HCT116 (cell line): ENCODE data around the gene PSMA7. TPM values are rescaled to one million over a fixed set of nuclear protein-coding genes. Genes with fewer than 3 reads are reported as not detected.

ENCODE experiments used
- ATAC-seq: fragments of 200-7000 bp; cut with Tn5 transposase; 2 replicates; pipeline ENCODE4 v1.9.1; 2020; ENCODE audit warnings: mild to moderate bottlenecking, moderate library complexity
- BruUV-seq: library from RNA; stranded (reverse); fragments of 400-500 nt; replicated peaks from 2 replicates; lab custom pipeline; 2021; lab: Mats Ljungman, UMichigan
- CTCF ChIA-PET: fragments of 300-600 bp; sonication (Branson Sonifier 250); formaldehyde crosslinking; loops from one replicate; lab custom pipeline; 2021; ENCODE audit warnings: antibody characterized with exemption; lab: Charles Lee
- POLR2A ChIA-PET: fragments of 300-600, 350-600 bp; sonication (Branson Sonifier 250); formaldehyde crosslinking; loops from one replicate; lab custom pipeline; 2021; ENCODE audit warnings: antibody characterized with exemption; lab: Charles Lee
- RAD21 ChIA-PET, 2 experiments: fragments of 300-600 bp; sonication (Branson Sonifier 250); formaldehyde crosslinking; loops; one replicate each; lab custom pipeline; 2023; ENCODE audit warnings: low total read pairs in 2 of 2; ENCODE audit not compliant: uncharacterized antibody in 2 of 2, unreplicated experiment in 2 of 2, low non-redundant PET in 1 of 2; lab: Charles Lee
- DNase-seq: peaks from one replicate; pipeline ENCODE4 v3.0.0-alpha.2; 2010; ENCODE audit warnings: low read depth, low spot score
- H2AFZ ChIP-seq: fragments of 200-600 bp; shearing (Covaris generic), sonication (generic); 2 replicates; pipeline ENCODE4 v1.6.1; 2017; ENCODE audit warnings: low read depth, mixed run types, mixed read lengths, antibody characterized with exemption, low read length; ENCODE audit not compliant: poor library complexity, severe bottlenecking
- H3K27ac ChIP-seq: 2 replicates; pipeline ENCODE4 v1.5.1; 2012; ENCODE audit warnings: low read depth, low read length
- H3K27me3 ChIP-seq: fragments of 200-600 bp; sonication (generic); 2 replicates; pipeline ENCODE4 v1.6.1; 2016; ENCODE audit warnings: mixed run types, low read length, mixed read lengths; ENCODE audit not compliant: insufficient read depth
- H3K36me3 ChIP-seq, 2 experiments: fragments of 200-500 bp in 1 of 2; fragments of 200-600 bp in 1 of 2; sonication (Bioruptor generic) in 1 of 2; sonication (generic) in 1 of 2; 2 replicates each; pipeline versions ENCODE4 v1.5.1 to v1.6.1; 2014 to 2016; ENCODE audit warnings: low read length in 2 of 2, inconsistent platforms in 1 of 2, mixed read lengths in 1 of 2, mixed run types in 1 of 2; ENCODE audit not compliant: insufficient read depth in 2 of 2, control insufficient read depth in 1 of 2
- H3K4me1 ChIP-seq, 2 experiments: fragments of 200-600 bp in 1 of 2; sonication (generic) in 1 of 2; 2 replicates each; pipeline versions ENCODE4 v1.5.1 to v1.6.1; 2012 to 2017; ENCODE audit warnings: low read length in 2 of 2, inconsistent platforms in 1 of 2, mild to moderate bottlenecking in 1 of 2, mixed read lengths in 1 of 2, mixed run types in 1 of 2, moderate library complexity in 1 of 2; ENCODE audit not compliant: insufficient read depth in 2 of 2, control insufficient read depth in 1 of 2
- H3K4me2 ChIP-seq: fragments of 200-600 bp; sonication (generic); 2 replicates; pipeline ENCODE4 v1.6.1; 2017; ENCODE audit warnings: mixed run types, low read length, mixed read lengths
- H3K4me3 ChIP-seq, 2 experiments: fragments of 200-600 bp in 1 of 2; sonication (generic) in 1 of 2; replicated peaks in 1 of 2; 2 replicates each; pipeline ENCODE4 v1.5.1; 2011 to 2016; ENCODE audit warnings: low read length in 2 of 2, control low read depth in 1 of 2, low read depth in 1 of 2, mild to moderate bottlenecking in 1 of 2, mixed read lengths in 1 of 2, mixed run types in 1 of 2
- H3K79me2 ChIP-seq: fragments of 200-600 bp; sonication (generic); 2 replicates; pipeline ENCODE4 v1.6.1; 2017; ENCODE audit warnings: mild to moderate bottlenecking, mixed run types, low read length, moderate library complexity, mixed read lengths; ENCODE audit not compliant: insufficient read depth
- H3K9ac ChIP-seq: fragments of 200-600 bp; sonication (generic); 2 replicates; pipeline ENCODE4 v1.6.1; 2016; ENCODE audit warnings: low read length, mixed read lengths
- H3K9me2 ChIP-seq: fragments of 200-600 bp; sonication (generic), shearing (Covaris generic); 2 replicates; pipeline ENCODE4 v1.6.1; 2017; ENCODE audit warnings: mixed run types, mild to moderate bottlenecking, moderate library complexity; ENCODE audit not compliant: insufficient read depth
- H3K9me3 ChIP-seq, 2 experiments: fragments of 200-500 bp in 1 of 2; fragments of 200-600 bp in 1 of 2; sonication (Bioruptor generic) in 1 of 2; sonication (generic) in 1 of 2; 2 replicates each; pipeline ENCODE4 v1.6.1; 2014 to 2017; ENCODE audit warnings: low read length in 2 of 2, mixed read lengths in 2 of 2, inconsistent platforms in 1 of 2, low read depth in 1 of 2, mild to moderate bottlenecking in 1 of 2, mixed run types in 1 of 2, moderate library complexity in 1 of 2; ENCODE audit not compliant: control insufficient read depth in 1 of 2, insufficient read depth in 1 of 2
- H4K20me1 ChIP-seq: fragments of 200-600 bp; sonication (generic), shearing (Covaris generic); 2 replicates; pipeline ENCODE4 v1.6.1; 2017; ENCODE audit warnings: mixed run types, mild to moderate bottlenecking, moderate library complexity; ENCODE audit not compliant: insufficient read depth
- ATF3 ChIP-seq: IDR thresholded peaks from 2 replicates; pipeline ENCODE4 v1.6.1; 2012
- CBX3 ChIP-seq: IDR thresholded peaks from 2 replicates; pipeline ENCODE4 v1.6.1; 2012; ENCODE audit warnings: low read depth
- CEBPB ChIP-seq: IDR thresholded peaks from 2 replicates; pipeline ENCODE4 v1.6.1; 2012; ENCODE audit warnings: low read depth
- CTCF ChIP-seq, 3 experiments: fragments of 200-600 bp in 1 of 3; sonication (generic) in 1 of 3; IDR thresholded peaks in 2 of 3; conservative IDR thresholded peaks in 1 of 3; 2 replicates each; pipeline ENCODE4 v1.5.1; 2012 to 2017; ENCODE audit warnings: low read depth in 2 of 3, low read length in 2 of 3, antibody characterized with exemption in 1 of 3, borderline replicate concordance in 1 of 3, control low read depth in 1 of 3, mild to moderate bottlenecking in 1 of 3, mixed read lengths in 1 of 3, mixed run types in 1 of 3, moderate library complexity in 1 of 3; ENCODE audit not compliant: insufficient read depth in 1 of 3
- EGR1 ChIP-seq: IDR thresholded peaks from 2 replicates; pipeline ENCODE4 v1.6.1; 2012; ENCODE audit warnings: low read depth
- ELF1 ChIP-seq: IDR thresholded peaks from 2 replicates; pipeline ENCODE4 v1.6.1; 2012; ENCODE audit warnings: low read depth, borderline replicate concordance
- FOSL1 ChIP-seq: IDR thresholded peaks from 2 replicates; pipeline ENCODE4 v1.6.1; 2012; ENCODE audit warnings: low read depth
- JUND ChIP-seq: IDR thresholded peaks from 2 replicates; pipeline ENCODE4 v1.6.1; 2012
- MAX ChIP-seq: IDR thresholded peaks from 2 replicates; pipeline ENCODE4 v1.6.1; 2012
- POLR2A ChIP-seq: IDR thresholded peaks from 2 replicates; pipeline ENCODE4 v1.7.0; 2011; ENCODE audit warnings: borderline replicate concordance; ENCODE audit not compliant: insufficient read depth, insufficient read length; ENCODE audit errors: extremely low read depth
- POLR2AphosphoS5 ChIP-seq: IDR thresholded peaks from 2 replicates; pipeline ENCODE4 v1.6.1; 2011; ENCODE audit warnings: mild to moderate bottlenecking, low read depth, low read length, moderate library complexity
- RAD21 ChIP-seq: IDR thresholded peaks from 2 replicates; pipeline ENCODE4 v1.6.1; 2012; ENCODE audit warnings: low read depth, mild to moderate bottlenecking
- SP1 ChIP-seq: IDR thresholded peaks from 2 replicates; pipeline ENCODE4 v1.6.1; 2012; ENCODE audit warnings: low read depth
- SRF ChIP-seq: IDR thresholded peaks from 2 replicates; pipeline ENCODE4 v1.6.1; 2012; ENCODE audit warnings: low read depth
- TCF7L2 ChIP-seq: IDR thresholded peaks from 2 replicates; pipeline ENCODE4 v1.7.0; 2011; ENCODE audit warnings: borderline replicate concordance, inconsistent platforms; ENCODE audit not compliant: insufficient read depth, insufficient read length; ENCODE audit errors: extremely low read depth
- YY1 ChIP-seq: IDR thresholded peaks from 2 replicates; pipeline ENCODE4 v1.6.1; 2011; ENCODE audit warnings: low read length, low read depth, moderate library complexity, mild to moderate bottlenecking; ENCODE audit not compliant: insufficient replicate concordance; ENCODE audit errors: extremely low read depth
- ZFX ChIP-seq: fragments of 450-650 bp; IDR thresholded peaks from 2 replicates; pipeline ENCODE4 v1.6.1; 2017
- ZNF274 ChIP-seq: fragments of 200-500 bp; sonication (Bioruptor generic); IDR thresholded peaks from 2 replicates; pipeline ENCODE4 v1.6.1; 2014; ENCODE audit warnings: mild to moderate bottlenecking, low read depth, low read length, inconsistent platforms
- intact Hi-C: fragments of 100-400 bp; cut with micrococcal nuclease; formaldehyde crosslinking; loops from 2 replicates; pipeline ENCODE4 v1.10.0; 2022
- total RNA-seq: library from RNA; stranded (reverse); gene quantifications from one replicate; pipeline ENCODE4 v1.2.1, GENCODE V29; 2021; ENCODE audit not compliant: unreplicated experiment

The PSMA7 gene
- total RNA-seq, 1 experiment from 2014 or later, result 364 TPM

- Histone ChIP-seq H3K79me2 (no peaks in the 10 kb centered on the region), H2AFZ (no peak overlapping the region), H3K9me2 (no peaks in the 10 kb centered on the region), H3K27ac (no peak overlapping the region), H3K4me2 (no peak overlapping the region), H3K4me1 (no peaks in the 10 kb centered on the region), H3K4me3 (no peak overlapping the region), H3K27me3 (no peaks in the 10 kb centered on the region), H3K36me3 (peaks cover 0 to 12% of the 10 kb centered on the region in 2 experiments; a peak in 3 of 4 replicates), H3K9ac (no peak overlapping the region), H3K9me3 (no peaks in the 10 kb centered on the region), H4K20me1 (no peaks in the 10 kb centered on the region)
- ChIA-PET RAD21 (no interaction called here), CTCF (no interaction called here), POLR2A (no interaction called here)
- TF ChIP-seq ATF3, result no peak
- TF ChIP-seq RAD21, result no peak
- no peak for TF ChIP-seq ELF1
- TF ChIP-seq TCF7L2, result no peak
- no peak for TF ChIP-seq CBX3
- TF ChIP-seq YY1, result no peak
- TF ChIP-seq EGR1, result no peak
- DNase-seq, result no peak
- ATAC-seq, result no peak
- intact Hi-C loops, result no loop called here
- no TSS peak for BruUV-seq
Measured at GRCh38 chr20:62172666-62173065, 29.5 kb upstream of the PSMA7 start.

- Histone ChIP-seq H3K27ac (no peak overlapping the region), H3K27me3 (no peaks in the 10 kb centered on the region), H3K4me2 (no peak overlapping the region), H3K9me3 (no peaks in the 10 kb centered on the region), H3K79me2 (no peaks in the 10 kb centered on the region), H3K9me2 (no peaks in the 10 kb centered on the region), H3K9ac (no peak overlapping the region), H3K36me3 (peaks cover 2 to 14% of the 10 kb centered on the region in 2 experiments; a peak in 3 of 4 replicates), H2AFZ (no peak overlapping the region), H3K4me3 (no peak overlapping the region), H4K20me1 (no peaks in the 10 kb centered on the region), H3K4me1 (no peaks in the 10 kb centered on the region)
- intact Hi-C loops, result no loop called here
- TF ChIP-seq ELF1, result no peak
- TF ChIP-seq ZFX, result no peak
- TF ChIP-seq CTCF (IDR thresholded peaks at IDR 0.05 in 2 of 3, conservative IDR thresholded peaks at IDR 0.05 in 1 of 3; ENCODE audit: borderline replicate concordance in 1 of 3, insufficient read depth in 1 of 3, low read depth in 2 of 3, low read length in 2 of 3), result no peak
- no peak for TF ChIP-seq JUND
- TF ChIP-seq TCF7L2, result no peak
- no peak for TF ChIP-seq CEBPB
- no peak for TF ChIP-seq FOSL1
- TF ChIP-seq ZNF274, result no peak
- no peak for TF ChIP-seq SRF
- TF ChIP-seq ATF3, result no peak
- TF ChIP-seq MAX, result no peak
- no peak for TF ChIP-seq CBX3
- TF ChIP-seq YY1, result no peak
- TF ChIP-seq POLR2AphosphoS5, result no peak
- TF ChIP-seq POLR2A, result no peak
- TF ChIP-seq EGR1, result no peak
- no peak for TF ChIP-seq SP1
- BruUV-seq, result no TSS peak
- ChIA-PET RAD21 (no interaction called here), POLR2A (no interaction called here), CTCF (no interaction called here)
- DNase-seq (no peak), ATAC-seq (no peak)
Measured at GRCh38 chr20:62171245-62171644, 28.1 kb upstream of the PSMA7 start.
